HG03342 (cell line): ENCODE measurements around the gene EIPR1.
A peak's percentile ranks its signal among the peaks of the same experiment; 100 is the strongest.
"Not testable (repeated sequence)": the region's sequence is repeated elsewhere in the genome, so short reads cannot be mapped to it uniquely, and the experiment has no call there.

ENCODE experiments used
- ATAC-seq: cut with Tn5 transposase; IDR thresholded peaks from one replicate; pipeline ENCODE4 v1.9.1; 2021; ENCODE audit warnings: mild to moderate bottlenecking, moderate library complexity; ENCODE audit not compliant: unreplicated experiment

EIPR1 gene

DNA sequence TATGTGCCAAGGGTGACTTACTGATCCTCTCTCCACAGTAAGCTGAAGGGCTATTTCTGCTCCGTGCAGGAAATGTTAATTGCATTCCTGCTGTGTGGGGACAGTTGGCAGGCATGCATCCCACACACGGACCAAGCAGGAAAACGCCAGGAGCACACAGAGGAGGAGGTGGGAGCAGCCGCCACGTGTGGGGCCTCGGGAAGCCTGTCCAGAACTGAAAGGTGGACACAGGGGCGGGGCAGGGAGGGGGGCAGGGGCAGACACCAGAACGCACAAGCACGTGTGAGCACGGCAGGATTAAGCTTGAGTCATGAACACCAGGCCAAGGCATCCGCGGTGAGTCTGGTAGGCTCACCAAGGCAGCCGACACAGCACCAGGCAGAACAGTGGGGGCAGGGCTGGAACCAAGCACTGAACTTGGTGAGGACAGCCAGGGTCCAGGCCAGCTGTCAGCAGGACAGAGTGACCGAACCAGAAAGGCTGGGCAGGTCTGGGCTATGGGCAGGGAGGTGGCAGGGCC, 177.1 kb downstream of the EIPR1 start:
- no peak for ATAC-seq

DNA sequence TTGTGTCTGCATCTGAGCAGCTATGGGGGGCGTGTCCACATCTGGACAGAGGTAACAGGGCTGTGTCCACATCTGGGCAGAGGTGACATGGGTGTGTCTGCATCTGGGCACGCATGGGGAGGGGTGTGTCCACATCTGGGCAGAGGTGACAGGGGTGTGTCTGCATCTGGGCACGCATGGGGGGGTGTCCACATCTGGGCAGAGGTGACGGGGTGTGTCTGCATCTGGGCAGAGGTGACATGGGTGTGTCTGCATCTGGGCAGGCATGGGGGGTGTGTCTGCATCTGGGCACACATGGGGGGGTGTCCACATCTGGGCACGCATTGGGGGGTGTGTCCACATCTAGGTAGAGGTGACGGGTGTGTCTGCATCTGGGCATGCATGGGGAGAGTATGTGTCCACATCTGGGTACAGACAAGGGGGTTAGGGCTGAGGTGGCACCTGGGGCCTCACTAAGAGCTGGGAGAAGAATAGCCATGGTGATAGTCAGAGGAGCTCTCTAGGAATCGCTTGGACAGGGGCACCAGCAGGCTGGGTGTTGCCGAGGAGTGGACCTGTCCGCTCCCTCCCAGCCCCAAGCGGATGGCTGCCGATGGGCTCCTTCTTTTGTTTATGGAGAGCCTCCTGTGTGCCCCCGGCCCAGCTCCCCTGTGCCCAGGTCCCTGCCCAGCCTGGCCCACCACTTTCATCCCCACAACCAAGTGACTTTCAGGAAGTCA, 177.8 kb downstream of the EIPR1 start:
- no peak for ATAC-seq

DNA sequence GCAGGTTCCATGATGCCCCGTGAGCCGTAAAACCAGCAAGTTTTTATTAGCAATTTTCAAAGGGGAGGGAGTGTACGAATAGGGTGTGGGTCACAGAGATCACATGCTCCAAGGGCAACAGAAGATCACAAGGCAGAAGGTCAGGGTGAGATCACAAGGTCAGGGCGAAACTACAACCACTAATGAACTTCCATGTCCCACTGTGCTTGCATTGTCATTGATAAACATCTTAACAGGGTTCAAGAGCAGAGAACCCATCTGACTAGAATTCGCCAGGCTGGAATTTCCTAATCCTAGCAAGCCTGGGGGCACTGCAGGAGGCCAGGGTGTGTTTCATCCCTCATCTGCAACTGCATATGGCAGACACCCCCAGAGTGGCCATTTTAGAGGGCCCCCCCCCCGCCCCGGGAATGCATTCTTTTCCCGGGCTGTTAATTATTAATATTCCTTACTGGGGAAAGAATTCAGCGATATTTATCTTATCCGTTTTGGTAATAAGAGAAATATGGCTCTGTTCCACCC, 178.9 kb downstream of the EIPR1 start:
- ATAC-seq = not testable (repeated sequence)

DNA sequence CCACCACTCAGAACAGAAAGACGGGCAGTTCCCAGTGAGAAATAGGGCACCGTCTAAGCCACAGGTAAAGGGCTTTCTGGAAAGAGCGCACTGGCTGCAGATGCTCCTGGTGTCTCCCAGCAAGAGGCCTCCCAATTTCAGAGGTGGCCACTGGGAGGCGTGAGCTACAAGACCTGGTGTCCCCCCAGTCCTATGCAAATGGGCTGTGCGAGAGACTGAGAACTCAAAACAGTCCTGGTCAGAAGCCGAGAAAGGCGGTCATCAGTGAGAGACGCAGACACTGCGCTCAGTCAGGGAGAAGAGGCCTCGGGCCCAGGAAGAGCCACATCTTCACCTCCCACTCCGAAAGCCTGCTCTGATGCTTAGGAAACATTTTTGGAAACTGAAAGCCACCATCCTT, 179.5 kb downstream of the EIPR1 start:
- peak; percentile 72 for ATAC-seq

DNA sequence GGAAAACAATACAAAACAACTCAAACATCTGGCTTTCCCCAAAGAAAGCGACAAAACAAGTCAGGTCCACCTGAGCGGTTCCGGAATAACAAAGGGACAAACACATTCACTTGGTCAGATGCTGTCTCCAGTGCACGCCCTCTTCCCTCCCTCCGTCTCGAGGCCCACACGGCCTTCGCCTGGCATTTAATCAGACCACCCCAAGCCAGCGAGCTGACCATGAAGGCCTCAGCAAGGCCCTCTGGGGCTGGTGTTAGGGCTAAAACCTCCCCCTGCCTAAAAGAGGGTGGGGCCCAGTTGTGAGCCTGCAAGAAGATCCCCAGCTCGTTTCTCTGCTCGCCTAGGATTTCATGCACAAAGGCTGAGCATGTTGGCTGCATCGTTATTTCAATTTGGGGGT, 180.3 kb downstream of the EIPR1 start:
- ATAC-seq = no peak

DNA sequence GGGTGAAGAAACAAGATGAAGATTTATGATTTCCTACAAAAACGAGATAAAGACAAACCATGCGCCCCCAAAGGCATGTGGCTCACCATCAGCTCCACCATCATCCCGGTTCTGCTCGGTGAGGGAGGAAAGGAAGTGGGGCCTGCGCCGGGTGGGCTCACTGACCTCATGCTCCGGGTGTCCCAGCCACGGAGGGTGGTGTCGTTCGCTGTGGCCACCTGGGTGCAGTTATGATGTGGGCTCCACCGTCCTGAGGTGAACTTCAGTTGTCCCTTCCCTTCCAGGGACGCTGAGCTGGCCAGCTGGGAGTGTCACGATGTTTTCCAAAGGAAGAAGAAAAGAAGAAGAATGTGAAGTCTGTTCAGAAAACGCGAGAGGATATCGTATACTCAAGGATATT, 180.9 kb downstream of the EIPR1 start:
- no peak for ATAC-seq

DNA sequence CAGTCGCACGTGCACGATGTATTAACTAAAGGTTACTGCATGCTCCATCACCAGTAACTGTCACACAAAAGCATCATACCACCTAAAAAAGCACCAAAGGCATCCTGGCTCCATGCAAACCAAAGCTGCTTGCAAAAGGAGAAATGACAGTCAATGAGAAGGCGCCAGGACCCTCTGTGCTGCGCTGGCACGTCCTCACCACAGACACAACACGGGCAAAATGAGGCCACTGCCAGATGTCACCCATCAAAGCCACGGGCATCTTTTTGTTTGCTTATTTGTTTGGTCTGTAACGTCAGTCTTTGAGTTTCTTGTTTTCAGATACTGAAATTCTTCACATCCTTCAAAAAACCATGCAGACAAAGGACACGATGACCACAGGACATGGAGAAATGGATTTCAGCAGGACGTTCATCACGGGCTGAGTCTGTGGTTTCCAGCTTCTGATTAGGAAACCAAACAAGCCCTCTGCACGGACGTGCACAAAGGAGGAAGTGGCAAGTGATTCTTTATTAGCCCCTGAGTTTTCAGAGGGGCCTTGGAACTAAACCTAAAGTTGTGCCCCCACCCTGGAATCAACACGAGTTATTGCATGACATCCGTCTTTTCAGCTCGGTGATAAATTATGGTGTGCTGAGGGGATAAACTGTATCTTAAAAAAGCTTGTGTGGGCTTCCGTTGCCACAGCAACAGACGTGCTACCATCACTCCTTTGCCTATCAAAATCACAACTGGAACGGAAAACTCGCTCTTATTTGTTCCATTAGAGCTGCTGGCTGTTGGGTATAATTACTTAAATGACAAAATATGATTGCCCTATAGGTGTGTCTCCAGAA, 181.8 kb downstream of the EIPR1 start:
- ATAC-seq = no peak

DNA sequence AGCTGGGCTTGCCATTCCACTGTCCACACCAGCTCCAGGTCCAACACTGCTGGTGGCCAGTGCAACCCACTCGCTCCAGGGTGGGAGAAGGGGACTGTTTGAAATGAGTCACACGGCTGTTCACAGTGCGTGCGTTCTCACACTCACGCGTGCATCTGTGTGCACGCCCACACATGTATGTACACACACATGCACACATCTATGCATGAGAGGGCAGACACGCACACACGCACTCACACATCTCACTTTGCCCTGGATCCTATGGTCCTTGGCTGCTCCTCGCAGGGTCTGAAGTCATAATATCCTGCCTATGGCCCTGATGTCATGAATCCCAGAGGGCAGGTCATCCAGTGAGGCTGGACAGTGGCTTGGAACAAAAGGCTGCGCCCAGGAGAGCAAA, 182.8 kb downstream of the EIPR1 start:
- ATAC-seq = no peak

DNA sequence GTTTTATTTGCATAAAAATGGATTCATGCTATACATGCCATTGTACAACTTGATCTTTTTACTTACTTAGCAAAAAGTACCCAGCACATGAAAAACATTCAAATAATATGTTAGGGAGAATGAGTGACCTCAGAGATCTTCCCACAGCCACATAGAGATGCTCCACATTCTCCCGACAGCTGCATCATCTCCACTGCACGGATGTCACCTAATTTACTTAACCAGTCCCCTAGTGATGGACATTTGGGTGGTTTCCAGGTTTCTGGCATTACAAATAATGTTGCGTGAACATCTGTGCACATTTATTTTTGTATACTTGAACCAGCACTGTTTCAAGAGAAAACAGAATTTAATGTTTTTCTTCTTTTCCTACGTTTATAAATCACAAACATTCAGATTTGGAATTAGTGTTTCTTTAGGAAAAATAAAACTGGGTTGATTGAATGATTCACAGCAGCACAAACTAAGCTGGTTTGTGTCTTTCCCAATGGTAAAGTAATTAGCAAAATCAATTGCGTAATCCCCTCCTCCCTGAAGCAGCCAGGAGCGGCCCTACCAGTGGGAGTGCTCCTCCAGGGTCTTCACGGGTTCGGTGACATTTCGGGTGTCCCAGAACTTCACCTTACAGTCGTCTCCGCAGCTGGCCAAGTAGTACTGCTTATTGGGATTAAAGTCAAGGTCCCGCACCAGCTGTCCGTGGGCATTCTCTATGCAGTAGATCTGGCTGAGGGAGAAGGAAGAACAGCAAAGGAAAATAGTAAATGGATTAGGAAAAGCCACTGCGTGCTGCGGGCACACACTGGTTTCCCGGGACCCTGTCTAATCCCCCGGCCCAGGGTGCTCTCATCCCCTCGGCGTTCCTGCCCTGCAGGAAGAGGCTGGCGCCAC, 183.9 kb downstream of the EIPR1 start:
- no peak for ATAC-seq

DNA sequence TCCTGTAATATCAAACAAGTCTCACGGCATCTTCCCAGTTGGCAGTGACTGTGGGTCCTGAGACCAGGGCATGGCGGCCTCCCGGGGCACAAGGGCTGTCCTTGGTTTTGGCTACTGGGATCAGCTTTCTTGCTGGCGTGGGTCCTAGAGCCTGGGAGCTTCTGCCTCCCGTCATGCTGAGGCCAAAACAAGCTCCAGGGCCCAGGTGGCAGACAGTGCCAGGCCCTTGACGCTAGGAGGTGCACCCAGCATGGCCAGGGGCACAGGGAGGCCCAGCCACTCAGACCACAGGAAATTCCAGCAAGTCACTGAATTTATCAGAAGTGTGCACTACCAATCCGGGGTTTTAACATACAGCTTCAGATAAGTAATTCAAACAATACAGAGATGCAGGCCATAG, 184.7 kb downstream of the EIPR1 start:
- no peak for ATAC-seq

DNA sequence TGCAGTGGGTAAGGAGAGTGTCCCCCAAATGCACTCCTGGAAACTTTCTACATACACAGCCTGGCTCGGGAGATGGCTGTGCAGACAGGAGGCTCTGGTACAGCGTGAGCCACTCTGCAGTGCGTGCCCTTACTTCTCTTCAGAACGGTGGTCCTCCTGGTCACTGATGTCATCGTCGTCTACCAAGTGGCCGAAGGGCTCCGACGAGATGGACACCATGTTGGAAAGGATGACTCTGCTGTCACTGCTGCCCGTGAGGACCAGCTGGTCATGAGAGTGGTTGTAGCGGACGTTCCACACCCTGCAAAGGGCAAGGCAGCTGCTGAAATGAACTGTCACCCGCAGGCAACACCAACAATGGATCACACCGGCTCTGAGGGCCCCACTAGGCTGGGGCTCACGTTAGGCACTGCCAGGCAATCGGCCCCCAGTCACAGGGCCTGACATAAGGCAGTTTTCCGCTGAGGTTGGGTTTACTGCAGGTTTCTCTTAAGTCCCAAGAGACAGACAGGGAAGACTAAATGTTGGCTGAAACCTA, 185.3 kb downstream of the EIPR1 start:
- ATAC-seq = no peak

DNA sequence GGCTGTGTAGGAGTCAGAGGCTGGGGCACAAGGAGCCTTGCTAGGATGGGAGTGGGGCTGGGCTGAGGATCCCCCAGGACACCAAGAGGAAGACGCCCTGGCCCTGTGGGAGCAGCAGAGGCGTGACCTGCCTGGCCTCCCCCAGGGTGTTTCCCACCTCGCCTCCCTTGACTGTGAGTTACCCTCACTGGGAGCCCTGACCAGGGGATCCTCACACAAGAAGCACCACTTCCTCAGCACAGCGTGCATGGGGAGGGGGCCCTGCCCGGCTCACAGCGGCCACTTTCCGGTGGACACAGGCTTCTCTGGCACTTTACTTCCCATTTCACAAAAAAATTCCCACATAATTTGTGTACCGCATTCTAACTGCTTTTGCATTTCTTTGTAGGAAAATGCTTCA, 187.7 kb downstream of the EIPR1 start:
- no peak for ATAC-seq

DNA sequence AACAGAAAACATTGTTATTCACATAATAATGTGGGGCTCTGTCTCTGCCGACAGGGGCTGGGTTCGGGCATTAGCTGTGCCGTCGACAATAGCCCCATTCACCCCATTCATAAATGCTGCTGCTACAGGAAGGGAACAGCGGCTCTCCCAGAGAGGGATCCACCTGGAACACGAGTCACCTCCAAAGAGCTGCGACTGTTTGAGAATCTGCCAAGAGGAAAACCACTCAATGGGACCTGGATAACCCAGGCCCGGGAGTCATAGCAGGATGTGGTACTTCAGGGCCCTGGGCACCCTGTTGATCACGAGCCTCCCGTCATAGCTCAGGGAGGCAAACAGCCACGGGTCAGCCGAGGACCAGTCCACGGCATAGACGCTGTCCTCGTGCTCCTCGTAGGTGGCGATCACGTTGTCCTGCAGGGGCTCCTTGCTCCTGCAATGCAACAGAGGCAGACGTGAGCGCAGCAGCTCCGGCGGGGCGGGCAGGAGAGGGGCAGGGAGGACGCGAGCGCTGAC, 188.5 kb downstream of the EIPR1 start:
- no peak for ATAC-seq

DNA sequence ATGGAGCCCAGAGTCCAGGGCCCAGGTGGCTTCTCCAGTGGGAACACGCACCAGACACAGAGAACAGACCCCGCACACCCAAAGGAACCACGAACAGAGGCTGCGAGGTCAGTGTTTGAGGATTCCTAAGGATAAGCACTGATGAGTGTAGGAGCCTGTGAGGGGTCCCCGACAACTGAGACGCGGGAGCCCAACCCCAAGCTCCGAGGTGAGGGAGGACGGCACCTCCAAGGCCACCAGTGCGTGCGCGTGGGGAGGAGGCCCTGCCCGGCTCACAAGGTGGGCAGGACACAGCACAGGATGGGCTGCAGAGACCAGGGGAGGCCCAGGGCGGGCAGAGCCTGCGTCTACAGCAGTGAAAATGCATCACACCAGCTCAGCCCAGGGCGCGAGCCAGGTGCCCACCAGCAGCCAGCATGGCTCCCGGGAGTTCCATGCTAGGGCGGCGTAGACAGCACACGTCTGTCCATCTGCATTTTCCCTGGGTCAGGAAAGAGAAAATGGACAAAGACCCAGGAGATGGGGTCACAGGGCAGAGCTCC, 189.1 kb downstream of the EIPR1 start:
- no peak for ATAC-seq

DNA sequence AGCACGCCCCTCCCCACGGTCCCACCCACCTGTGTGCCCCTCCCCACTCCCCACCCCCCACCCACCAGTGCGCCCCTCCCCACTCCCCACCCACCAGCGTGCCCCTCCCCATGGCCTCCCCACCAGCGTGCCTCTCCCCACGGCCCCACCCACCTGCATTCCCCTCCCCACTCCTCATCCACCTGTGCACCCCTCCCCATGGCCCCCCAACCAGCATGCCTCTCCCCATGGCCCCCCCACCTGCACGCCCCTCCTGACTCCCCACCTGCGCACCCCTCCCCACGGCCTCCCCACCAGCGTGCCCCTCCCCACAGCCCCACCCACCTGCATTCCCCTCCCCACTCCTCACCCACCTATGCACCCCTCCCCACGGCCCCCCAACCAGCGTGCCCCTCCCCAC, 190.2 kb downstream of the EIPR1 start:
- ATAC-seq = no peak

DNA sequence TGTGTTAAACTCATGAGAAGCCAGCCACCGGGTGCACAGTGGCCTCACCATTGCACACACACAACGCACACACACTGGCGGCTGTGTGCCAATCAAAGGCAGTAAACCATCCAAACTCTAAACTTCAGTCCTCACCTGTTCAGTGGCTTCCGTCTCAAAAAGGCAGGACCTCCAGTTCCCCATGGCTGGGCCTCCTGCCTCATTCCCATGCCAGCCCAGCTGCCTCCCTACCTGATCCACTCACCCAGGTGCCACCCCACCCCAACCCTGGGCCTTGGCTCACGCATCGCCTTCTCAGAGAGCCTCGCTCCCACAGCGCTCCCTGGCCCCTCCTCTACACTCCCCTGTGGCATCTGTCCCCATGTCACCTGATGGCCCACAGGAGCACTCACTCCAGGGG, 190.9 kb downstream of the EIPR1 start:
- no peak for ATAC-seq

DNA sequence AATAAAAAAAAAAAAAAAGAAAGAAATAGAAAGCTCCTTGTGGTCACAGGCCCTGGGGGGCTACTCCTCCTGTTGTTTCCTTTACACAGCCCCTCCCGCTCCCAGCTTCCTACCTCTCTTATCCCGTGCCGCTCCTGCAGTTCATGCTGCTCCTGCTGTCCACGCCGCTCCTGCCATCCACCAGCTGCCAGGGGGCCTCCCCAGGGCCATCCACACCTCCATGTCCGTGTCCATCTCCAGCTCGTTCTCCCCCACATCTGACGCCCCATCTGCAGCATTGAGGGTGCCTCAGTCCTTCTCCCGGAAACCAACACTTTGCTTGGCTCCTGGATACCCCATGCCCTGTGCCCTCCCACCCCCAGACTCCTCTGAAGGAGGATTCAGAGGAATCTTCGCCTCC, 191.7 kb downstream of the EIPR1 start:
- no peak for ATAC-seq

DNA sequence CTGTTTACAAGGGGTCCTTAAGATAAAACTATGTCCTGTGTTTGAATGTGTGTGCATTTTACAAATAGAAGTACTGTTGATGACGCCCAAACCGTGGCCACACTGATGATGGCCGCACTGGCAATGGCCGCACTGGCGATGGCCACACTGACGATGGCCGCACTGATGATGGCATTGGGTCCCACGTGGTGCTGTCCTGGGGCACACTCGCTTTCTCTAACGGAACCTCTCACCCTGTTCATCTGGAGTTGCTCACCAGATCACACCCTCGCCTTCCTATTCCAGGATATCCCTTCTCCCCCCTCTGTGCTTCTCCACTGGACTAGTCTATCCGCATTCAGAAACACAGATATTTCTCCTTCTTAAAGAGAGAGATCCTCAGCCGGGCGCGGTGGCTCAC, 192.4 kb downstream of the EIPR1 start:
- no peak for ATAC-seq

DNA sequence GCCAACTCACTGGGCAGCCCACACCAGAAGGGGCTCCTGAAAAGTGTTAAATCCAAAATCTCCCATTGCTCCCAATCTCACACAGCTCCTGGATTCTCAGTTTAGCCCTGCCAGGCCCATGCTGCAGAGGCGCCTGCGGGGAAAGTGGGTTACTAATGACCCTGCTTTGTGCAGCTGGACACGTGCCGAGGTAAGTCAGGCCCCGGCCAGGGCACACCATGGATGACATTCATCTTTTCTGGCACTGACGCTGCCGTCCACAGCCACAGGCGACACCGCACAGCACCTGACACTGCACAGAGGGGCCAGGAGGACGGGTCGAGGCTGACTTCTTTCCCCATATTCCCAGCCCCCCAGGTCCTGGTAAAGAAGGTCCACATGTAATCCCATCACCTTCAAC, 193.5 kb downstream of the EIPR1 start:
- no peak for ATAC-seq

DNA sequence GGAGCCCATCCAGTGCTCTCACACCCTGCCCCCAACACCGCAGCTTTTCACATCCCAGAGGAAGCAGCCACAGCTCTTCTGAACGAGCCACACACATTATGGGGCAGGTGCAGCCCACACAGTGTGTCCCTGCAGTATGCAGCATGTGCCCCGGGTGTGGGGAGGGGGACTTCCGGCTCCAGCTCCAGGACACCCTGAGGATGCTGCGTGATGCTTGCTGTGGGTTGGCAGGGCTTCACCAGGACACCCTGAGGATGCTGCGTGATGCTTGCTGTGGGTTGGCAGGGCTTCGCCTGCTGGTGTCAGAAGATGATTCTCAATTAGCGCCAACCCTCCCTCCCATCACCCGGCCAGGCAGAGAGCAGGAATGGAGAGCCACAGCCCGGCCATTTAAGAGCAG, 193.9 kb downstream of the EIPR1 start:
- ATAC-seq = no peak
